ENCODE results near the gene PRR20B. TPM values are rescaled to one million over a fixed set of nuclear protein-coding genes. Genes with fewer than 3 reads are reported as not detected.
"Not testable (repeated sequence)": the region's sequence is repeated elsewhere in the genome, so short reads cannot be mapped to it uniquely, and the experiment has no call there.

The PRR20B gene
- total and polyA plus RNA-seq, 2 of the 4 experiments (the other 2 are of a cell fraction): not detected

DNA sequence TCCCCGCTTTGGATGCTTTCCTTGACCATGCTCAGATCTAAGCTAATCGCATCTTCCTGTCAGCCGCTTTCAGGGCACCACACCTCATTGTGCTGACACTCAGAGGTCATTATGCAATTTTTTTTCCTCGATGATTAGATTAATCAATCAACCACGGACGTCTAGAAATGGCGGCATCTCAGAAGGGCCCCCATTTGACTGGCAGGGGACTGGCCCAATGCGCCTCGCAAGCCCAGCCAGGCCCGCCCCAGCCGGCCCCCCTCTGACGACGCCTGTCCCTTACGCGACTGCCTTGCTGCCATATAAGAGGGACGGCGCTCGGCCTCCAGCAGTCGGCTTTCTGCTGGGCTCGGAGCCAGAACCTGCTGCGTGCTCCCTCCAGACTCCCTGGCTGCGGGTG is 19.6 kb downstream of the PRR20B start, which contains the start of gene PRR20E:
PRR20E (plus strand) TSS at position 301 of the 400 bp plus-strand sequence. CDS start 387 bp downstream, outside the sequence.
- H3K27ac ChIP-seq (ENCODE audit: insufficient read depth, low read length); H2BK5ac ChIP-seq (ENCODE audit: low read depth, low read length, poor library complexity, severe bottlenecking); H3K36me3 ChIP-seq (ENCODE audit: control insufficient read depth, insufficient read depth, low read length); H2AK9ac ChIP-seq (replicated peaks; ENCODE audit: low read depth, low read length, poor library complexity); H3K4me2 ChIP-seq (ENCODE audit: low read depth, low read length); ATAC-seq (ENCODE audit: low read depth); H4K91ac ChIP-seq (ENCODE audit: insufficient read depth, low read depth, low read length); H3K4ac ChIP-seq (ENCODE audit: low read depth, low read length); H3K9ac ChIP-seq (ENCODE audit: low read depth, low read length); H3K23ac ChIP-seq (ENCODE audit: low read depth, low read length); DNase-seq; dilution Hi-C loops (cut with HindIII; ENCODE audit: low sequenced_read_pairs, unreplicated experiment); intact Hi-C loops (cut with micrococcal nuclease); in situ Hi-C loops (cut with MboI; ENCODE audit: low sequenced_read_pairs); CTCF ChIA-PET; H3K4me3 ChIP-seq (ENCODE audit: insufficient read depth, low read depth, low read length); H3K14ac ChIP-seq (replicated peaks; ENCODE audit: low read depth, low read length); H2AFZ ChIP-seq (replicated peaks; ENCODE audit: low read length, poor library complexity); H3K27me3 ChIP-seq (ENCODE audit: control insufficient read depth, insufficient read depth, low read length); H4K5ac ChIP-seq (ENCODE audit: low read depth, low read length); H4K8ac ChIP-seq (ENCODE audit: low read depth in 2 of 2, low read length in 2 of 2); H3K4me1 ChIP-seq (ENCODE audit: control insufficient read depth, insufficient read depth, low read length); H3K9me3 ChIP-seq (ENCODE audit: control insufficient read depth, insufficient read depth, low read length); H4K20me1 ChIP-seq (ENCODE audit: insufficient read depth, low read length); H3K18ac ChIP-seq (ENCODE audit: low read depth, low read length); H2BK15ac ChIP-seq (ENCODE audit: low read depth, low read length); H3K56ac ChIP-seq (ENCODE audit: extremely low read depth, insufficient read depth, low read length); H3K79me1 ChIP-seq (ENCODE audit: low read depth in 1 of 2, low read length in 2 of 2); H2BK120ac ChIP-seq (ENCODE audit: low read depth, low read length); POLR2A ChIA-PET (ENCODE audit: unreplicated experiment); H2BK20ac ChIP-seq (ENCODE audit: low read depth, low read length); H2AK5ac ChIP-seq (ENCODE audit: low read depth, low read length); BruUV-seq (replicated peaks); H3K9me1 ChIP-seq (ENCODE audit: insufficient read depth, low read length): not testable (repeated sequence)
- WGBS, 2 experiments (ENCODE audit: extremely low coverage in 2 of 2, insufficient read length in 1 of 2): no CpG with 5 or more reads among the region's 22 CpGs

All from IMR-90 (cell line).